Eye (tissue), 1 donor: Measurements from ENCODE around the gene SLAIN2.

ENCODE experiments used
- DNase-seq: peaks from one replicate; pipeline ENCODE4 v3.0.0-alpha.2; 2015

The SLAIN2 gene

GRCh38 chr4:48334900-48335384, 6.4 kb upstream of the SLAIN2 start:
- no peak for DNase-seq

DNA sequence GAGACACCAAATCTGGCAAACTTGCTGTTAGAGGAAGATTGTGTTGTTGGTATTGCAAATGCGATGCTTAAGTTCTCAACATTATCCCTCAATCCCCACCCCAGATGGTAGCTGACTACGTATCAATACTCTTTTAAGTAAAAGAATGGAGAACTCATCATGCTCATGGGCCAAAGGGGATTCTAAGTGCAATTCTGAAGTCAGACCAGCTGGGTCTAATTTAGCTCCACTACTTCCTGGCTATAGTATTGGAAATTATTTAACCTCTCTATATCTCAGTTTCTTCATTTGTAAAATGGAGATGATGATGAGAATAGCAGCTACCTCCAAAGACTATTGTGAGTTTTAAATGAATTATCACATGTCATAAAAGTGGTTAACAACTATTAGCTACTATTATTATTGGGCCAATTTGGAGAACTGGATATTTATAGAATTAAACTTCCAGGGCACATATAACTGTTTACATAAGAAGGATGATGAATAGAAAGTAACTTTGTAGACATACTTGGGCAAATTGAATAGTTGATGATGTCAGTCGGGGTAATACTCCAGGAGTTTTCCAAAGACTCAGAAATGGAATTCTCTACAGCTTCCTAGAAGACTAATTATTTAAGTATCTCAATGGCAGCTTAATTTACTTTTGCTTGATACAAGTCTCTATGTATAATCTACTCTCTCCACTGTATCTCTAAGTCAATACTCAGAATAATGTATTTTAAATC, 5.0 kb upstream of the SLAIN2 start:
- DNase-seq: no peak

DNA sequence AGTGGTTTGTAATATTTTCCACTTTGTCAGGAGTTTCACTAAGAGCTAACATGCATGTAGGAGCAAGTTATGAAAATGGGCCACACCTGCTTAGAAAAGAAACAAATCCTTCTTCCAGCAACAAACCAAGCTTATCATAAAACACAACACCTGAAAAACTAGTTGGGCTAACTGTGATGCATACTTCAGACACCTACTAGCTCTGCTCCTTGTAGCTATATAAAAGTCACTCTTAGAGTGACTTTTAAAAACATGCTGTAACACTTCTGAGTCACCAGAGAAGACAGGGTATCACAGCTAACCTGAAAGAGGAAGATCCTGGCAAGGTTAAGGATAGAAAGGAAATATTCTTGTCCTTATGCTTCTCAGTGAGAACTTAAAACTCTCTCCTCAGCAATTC, 3.6 kb upstream of the SLAIN2 start:
- peak; percentile 16 for DNase-seq

DNA sequence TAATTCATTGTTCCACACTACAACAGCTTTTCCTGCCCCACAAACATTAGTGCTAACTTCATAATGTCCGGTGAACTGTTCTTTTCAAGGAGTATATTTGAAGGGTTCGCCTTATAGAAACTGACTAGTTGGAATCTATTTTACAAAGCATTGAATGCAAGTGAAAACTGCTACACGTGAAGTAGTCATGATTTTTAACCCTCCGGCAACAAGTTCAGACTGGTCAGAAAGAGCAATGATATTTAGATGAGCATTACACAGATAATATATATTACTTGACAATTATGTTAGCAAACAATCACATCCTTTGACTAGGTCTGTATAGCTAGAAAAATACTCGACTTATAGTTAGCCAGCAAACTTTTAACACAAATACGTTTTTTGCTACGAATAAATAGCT, 1.7 kb upstream of the SLAIN2 start:
- DNase-seq: no peak

DNA sequence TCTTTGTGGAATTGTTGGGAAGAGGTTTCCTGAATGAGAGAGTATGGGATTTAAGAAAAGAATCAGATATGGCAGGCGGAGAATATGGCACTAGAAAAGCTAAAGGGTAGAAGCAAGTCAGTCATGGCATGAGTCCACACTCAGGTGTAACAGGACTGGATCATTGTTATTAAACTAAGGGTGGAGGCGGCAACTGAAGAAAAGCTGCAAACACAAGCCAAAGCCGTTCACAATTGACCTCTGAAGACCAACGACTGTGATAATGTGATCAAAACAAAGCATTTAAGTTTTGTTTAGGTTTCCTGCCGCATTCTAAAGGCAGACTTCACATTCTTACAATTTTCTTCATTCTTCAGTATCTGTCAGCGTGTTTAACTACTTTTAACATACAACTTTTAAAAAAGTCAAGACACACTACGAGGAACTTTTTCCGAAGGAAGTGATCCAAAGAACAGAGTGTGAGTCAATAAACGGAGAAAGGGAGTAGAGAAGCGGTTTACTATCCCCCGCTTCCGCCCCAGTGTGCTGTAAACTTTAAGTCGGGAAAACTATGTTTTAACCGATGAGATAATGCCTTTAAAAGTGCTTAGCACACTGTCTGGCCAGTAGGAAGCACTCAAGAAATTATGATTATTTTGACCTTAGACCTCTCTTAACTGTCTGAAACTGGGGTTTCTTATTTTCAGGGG, 909 bp upstream of the SLAIN2 start:
- no peak for DNase-seq

DNA sequence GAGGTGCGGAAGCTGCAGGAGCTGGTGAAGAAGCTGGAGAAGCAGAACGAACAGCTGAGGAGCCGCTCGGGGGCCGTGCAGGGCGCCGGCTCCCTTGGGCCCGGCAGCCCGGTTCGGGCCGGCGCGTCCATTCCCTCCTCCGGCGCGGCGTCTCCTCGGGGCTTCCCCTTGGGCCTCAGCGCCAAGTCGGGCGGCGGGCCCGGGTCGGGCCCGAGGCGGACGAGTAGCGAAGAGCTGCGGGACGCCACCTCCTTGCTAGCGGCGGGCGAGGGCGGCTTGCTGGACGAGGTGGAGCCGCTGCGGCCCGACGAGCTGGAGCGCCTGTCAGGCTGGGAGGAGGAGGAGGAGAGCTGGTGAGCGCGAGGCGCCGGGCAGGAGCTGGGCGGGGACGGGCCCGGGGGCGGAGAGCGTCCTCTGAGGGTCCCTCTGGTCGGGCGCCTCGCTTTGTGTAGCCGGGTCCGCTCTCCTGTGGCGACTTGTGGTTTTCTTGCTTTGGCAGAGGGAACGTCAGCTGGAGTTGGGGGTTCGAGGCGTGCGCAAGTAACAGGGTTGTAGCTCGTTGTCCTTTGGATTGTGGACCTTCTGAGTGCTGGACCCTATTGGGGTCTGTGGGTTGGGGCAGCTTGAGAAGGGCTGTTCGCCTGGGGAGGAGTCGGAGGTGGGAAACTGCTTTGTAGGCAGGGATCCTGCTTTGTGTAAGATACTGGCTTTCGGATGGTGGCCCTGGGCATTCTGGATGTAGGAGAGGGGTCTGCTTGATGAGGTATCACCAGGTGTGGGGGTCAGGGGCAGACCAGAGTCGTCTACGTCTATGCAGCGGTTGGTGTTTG, 662 bp downstream of the SLAIN2 start:
- peak; percentile 88 for DNase-seq

DNA sequence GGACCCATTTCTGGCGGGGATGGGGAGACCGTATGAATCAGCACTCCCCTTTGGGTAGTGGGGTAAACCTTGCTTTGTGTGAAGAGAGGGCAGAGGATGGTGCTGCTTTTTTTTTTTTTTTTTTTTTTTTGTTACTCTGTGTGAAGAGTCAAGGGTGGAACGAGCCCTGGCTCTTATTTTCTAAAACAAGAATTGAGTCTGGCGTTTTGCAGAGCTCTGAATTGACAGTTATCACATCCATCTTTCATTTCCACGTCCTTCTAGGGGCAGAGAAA, 1.2 kb downstream of the SLAIN2 start:
- no peak for DNase-seq

DNA sequence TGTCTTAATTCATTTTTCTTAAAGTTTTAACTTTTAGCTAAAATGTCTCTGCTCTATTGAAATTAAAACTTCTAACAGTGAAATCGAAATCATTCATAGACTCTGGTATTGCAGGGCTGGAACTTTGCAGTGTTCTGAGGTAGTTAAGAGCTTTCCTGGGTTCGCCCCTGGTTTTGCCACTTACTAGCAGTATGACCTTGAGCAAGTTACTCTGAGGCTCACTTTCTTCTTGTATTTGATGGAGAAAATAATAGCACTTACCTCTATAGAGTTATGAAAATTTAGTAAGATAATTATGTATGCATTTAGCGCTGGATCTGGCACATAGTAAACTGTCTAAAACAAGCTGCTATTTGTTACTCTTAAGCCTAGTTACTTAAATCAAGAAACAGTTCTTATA, 1.7 kb downstream of the SLAIN2 start:
- DNase-seq: peak; percentile 32

- no peak for DNase-seq
These were observed 2.2 kb downstream of the SLAIN2 start for GRCh38 chr4:48343551-48343950.

- no peak for DNase-seq
These were observed 4.2 kb downstream of the SLAIN2 start for GRCh38 chr4:48345542-48345941.

- no peak for DNase-seq
These were observed 5.3 kb downstream of the SLAIN2 start for GRCh38 chr4:48346594-48346993.

GRCh38 chr4:48347282-48347921, 6.1 kb downstream of the SLAIN2 start:
- DNase-seq: no peak

DNA sequence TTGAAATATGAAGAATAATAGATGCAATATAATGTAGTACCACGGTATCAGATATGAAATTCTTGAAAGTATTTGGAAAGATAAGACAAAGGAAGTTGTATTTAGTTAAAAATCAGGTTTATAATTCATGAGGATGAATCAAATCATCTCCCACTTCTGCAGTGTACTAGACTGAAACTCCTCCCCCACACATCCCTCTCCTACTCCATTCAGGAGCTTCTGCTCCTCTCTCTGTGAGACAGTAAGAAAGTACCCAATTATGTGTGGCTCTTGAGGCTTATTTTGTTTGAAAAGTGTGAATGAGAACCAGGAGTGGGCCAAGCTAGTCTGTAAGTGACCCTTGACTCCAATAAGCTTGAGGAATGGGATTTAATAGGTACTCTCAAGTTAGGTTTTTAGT, 9.5 kb downstream of the SLAIN2 start:
- no peak for DNase-seq

DNA sequence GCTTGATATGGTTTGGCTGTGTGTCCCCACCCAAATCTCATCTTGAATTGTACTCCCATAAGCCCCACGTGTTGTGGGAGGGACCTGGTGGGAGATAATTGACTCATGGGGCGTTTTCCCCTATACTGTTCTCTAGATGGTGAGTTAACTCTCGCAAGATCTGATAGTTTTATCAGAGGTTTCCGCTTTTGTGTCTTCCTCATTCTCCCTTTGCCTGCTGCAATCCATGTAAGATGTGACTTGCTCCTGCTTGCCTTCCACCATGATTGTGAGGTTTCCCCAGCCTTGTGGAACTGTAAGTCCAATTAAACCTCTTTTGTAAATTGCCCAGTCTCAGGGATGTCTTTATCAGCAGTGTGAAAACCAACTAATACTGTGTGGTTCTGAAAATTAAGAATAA, 11.5 kb downstream of the SLAIN2 start:
- DNase-seq: no peak

DNA sequence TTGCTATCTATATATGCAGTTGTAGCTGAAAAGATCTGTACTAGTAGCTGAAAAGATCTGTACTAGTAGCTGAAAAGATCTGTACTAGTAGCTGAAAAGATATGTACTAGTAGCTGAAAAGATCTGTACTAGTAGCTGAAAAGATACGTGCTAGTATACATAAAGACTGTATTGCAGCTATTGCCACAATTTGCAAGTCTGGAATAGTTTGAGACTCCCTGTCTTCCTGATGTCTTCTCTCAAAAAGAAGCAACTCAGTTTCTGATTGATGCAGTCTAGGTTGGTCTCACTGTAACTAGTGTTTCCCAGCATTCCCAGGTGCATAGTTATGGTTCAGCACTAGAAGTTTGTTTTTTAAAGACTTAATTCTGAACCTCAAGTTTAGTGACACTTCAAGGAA, 15.0 kb downstream of the SLAIN2 start:
- DNase-seq: no peak

DNA sequence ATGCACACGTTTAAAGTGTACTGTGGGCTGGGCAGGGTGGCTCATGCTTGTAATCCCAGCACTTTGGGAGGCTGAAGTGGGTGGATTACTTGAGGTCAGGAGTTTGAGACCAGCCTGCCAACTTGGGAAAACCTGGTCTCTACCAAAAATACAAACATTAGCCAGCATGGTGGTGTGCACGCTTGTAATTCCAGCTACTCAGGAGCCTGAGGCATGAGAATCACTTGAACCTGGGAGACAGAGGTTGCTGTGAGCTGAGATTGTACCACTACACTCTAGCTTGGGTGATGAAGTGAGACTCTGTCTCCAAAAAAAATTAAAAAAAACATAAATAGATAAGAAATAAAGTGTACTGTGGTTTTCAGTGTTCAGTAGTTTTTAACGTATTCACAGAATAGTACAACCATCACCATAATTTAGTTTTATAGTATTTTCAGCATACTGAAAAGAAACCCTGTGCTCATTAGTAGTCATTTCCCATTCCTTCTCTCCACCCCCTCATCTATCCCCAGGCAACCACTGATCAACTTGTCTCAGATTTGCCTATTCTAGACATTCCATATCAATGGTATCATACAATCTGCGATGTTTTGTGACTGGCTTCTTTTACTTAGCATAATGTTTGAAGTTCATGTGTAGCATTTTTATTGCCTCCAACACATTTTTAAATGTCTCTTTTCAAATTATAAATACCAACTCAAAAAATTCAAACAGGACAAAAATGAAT, 19.1 kb downstream of the SLAIN2 start:
- DNase-seq: peak; percentile 23

DNA sequence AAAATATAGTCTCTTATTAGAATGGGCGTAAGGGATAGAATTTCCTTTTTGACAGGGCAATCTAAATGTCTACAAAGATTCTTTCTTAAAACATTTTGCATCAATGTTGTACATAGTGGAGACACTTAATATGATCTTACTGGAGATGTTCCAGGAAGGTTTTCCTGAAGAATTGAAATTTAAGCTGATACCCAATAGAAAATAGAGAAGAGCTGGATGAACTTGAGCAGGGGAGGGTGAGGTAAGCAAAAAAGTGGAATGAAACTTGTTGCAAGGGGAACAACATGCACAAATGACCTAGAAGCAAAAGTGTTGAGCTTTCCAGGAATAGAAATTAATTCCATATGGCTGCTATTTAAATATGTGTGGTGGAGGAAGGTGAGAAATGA, 19.7 kb downstream of the SLAIN2 start:
- no peak for DNase-seq

DNA sequence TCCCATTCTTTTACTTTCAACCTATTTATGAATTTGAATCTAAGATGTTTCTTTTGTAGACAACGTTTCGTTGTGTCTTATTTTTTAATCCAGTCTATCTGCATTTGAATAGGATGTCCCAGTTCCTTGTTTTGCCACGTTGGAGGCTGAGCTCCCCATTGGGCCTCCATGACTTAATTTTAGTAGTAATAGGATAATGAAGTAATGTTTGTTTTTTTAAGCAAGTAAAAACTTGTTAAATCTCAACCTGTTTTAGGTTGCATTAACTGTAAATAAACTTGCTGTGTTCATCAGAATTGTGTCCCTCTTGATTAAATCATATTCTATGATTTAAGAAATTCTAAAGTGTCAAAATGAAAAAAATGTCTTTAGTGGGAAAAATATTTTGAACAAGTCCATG, 25.3 kb downstream of the SLAIN2 start:
- no peak for DNase-seq

GRCh38 chr4:48367016-48367415, 25.7 kb downstream of the SLAIN2 start:
- no peak for DNase-seq

GRCh38 chr4:48368389-48368788, 27.1 kb downstream of the SLAIN2 start:
- DNase-seq: no peak

DNA sequence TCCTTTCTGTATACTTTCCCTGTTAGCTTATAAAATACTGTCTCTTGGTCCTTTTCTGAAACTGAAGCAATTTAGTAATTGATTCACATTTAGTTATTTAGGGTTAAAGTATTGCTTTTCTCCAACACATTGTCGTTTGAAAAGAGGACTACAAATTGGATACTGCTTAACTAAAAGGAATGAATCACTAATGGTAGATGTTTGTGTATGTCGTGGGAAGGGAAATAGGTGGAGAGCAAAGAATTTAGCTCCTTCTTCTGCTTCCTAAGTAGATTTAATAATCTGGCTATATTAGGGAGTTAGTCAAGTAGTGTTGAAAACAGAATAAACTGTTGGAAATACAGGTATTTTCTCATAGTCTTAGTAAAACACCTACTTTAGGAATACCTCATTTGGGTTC, 27.9 kb downstream of the SLAIN2 start:
- DNase-seq: no peak

GRCh38 chr4:48369771-48370170, 28.4 kb downstream of the SLAIN2 start:
- no peak for DNase-seq
